Cerebellar nuclear complex (tissue), 1 donor: ENCODE results near the gene GRN.
A peak's percentile ranks its signal among the peaks of the same experiment; 100 is the strongest.
"Not testable (repeated sequence)": the region's sequence is repeated elsewhere in the genome, so short reads cannot be mapped to it uniquely, and the experiment has no call there.

Experiments
- DNase-seq, 2 experiments: peaks; one replicate each; lab custom pipeline; 2025; lab: John Stamatoyannopoulos, UW

The GRN gene

DNA sequence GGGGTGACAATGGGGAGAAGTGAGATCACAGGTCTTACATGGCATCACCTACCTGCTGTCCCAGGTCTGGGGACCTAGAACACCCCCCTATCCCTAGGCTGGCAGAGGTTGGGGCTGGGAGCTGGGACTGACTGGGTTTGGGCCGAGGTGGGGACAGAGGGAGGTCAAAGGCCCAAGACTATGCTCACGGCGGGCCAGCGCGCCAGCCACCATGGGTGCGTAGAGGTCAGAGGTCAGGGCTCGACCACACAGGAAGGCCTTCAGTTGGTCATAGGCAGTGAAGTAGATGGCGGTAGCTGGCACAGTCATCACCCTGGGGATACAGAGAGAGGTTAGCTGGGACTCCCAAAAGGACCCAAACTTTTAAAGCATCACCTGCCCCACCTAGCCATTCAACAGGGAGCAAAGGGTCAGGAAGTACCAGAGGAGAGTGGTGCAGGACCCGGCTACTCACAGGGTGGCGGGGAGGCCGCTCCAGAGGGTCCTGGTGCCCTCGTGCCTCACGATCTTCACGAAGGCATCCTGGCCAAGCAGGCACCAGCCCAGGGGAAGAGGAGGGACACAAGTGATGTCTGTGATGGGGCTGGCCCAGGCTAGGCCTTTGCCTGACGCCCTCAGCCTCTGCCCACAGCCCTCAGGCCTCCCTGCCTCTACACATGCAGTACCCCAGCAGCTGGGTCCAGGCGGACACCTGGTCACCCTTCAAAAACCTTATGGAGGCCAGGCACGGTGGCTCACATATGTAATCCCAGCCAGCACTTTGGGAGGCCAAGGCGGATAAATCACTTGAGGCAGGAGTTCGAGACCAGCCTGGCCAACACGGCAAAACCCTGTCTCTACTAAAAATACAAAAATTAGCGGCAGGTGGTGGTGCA is 23.6 kb upstream of the GRN start:
- no peak for DNase-seq

DNA sequence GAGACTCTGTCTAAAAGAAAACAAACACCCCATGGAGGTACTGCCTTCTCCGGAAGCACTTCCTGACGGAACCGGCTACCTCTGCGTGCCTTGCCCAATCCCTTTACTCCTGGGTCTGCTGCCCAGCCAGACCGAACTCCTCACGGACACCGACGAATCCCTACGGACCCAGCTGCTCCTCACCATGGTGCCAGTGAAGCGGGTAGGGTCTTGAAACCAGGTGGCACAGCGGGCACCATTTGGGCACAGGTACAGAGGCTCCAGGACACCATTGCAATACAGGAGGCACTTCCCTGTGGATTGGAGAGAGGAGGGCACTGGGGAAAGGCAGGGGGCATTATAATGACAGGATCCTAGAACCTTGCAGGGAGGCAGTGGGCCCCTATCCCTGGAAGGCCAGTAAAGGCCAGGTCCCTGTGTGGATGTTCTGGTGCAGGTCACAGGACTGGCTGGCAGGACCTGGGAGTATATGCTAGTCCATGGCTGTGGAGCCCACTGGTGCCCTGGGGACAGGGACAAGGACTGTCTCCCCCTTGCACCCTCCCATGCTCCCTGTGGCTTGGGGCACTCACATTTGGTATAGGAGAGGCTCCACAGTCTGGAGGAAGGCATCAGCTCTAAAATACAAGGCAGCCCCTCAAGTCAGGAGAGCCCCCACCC is 22.7 kb upstream of the GRN start:
- DNase-seq = no peak

DNA sequence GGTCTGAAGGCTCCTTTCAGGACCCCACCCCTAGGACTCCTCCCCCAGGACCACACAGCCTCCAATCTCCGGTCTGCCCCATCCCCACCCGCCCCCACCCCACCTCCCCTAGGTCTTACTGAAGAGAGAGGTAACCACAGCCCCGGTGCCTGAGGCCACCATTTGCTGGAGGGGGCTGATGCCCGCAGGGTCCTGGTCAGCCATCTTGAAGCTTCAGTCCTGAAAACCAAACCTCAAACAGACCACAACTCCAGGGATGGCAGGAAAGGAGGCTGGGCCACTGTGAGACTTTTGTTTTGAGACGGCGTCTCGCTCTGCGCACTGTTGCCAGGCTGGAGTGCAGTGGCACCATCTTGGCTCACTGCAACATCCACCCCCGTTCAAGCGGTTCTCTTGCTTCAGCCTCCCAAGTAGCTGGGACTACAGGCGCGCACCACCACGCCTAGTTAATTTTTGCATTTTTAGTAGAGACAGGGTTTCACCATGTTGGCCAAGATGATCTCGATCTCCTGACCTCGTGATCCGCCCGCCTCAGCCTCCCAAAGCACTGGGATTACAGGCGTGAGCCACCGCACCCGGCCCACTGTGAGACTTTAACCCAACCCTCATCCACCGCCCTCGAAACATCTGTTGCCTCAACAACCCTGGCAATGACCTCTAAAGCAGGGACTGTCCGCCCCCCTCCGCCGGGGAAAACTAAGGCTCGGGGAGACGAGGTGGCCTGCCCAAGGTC is 21.6 kb upstream of the GRN start:
- DNase-seq = no peak

GRCh38 chr17:44324092-44324570 is 21.0 kb upstream of the GRN start:
- DNase-seq = no peak

DNA sequence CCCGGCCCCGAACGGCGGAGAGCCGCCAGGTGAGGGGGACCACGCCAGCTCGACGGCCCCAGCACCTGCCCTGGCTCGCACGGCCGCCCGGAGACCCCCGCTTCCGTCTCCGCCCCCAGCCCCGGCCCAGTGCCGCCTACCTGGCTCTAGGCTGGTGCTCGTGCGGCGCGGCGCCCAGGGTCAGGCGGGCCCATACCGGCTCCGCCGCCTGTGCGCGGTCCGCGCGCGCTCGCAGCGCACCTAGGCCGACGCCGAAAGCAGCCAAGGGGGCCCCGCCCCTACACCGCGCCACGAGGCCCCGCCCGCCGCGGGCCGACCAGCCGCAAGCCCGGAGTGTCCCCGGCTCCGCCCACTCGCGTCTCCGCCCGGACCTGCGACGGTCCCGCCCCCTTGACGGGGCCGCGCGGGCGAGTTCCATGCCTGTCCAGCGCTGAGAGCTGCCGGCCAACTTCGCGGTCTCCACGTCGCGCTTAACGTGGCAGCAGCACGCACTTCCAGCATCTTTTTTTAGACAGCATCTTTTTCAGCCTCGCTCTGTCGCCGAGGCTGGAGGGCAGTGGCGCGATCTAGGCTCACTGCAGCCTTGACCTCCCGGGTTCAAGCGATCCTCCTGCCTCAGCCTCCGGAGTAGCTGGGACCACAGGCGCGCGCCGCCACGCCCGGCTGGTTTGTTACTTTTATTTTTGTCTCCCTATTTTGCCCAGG is 20.4 kb upstream of the GRN start, which contains the start of gene SLC25A39:
Gene SLC25A39, minus strand, starts transcription at position 253 of the 705 bp plus-strand sequence. CDS start 1,261 bp downstream, outside the sequence.
- peak; percentile 36 to 72 for DNase-seq

DNA sequence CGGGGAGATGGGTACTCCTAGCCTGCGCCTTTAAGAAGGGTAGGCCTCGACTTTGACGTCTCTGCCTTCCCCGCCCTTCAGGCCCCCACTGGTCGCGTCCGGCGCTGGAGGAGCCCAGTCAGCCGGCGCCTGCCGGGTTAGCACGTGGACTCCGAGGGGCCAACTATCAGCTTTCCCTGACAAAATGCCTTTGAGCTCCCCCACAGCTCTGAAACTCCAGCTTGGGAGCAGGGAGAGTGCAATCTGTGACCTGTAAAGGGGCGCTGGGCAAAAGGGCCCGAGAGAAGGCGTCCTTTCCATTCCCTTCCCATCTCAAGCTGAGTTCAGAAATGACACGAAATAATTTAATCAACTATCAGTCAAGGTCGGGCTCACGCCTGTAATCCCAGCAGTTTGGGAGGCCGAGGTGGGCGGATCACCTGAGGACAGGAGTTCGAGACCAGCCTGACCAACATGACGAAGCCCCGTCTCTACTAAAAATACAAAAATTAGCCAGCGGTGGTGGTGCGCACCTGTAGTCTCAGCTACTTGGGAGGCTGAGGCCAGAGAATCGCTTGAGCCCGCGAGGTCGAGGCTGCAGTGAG is 18.1 kb upstream of the GRN start:
- DNase-seq = peak; percentile 80 to 96

- no peak for DNase-seq
Measured at GRCh38 chr17:44327715-44328449, 17.2 kb upstream of the GRN start.

DNA sequence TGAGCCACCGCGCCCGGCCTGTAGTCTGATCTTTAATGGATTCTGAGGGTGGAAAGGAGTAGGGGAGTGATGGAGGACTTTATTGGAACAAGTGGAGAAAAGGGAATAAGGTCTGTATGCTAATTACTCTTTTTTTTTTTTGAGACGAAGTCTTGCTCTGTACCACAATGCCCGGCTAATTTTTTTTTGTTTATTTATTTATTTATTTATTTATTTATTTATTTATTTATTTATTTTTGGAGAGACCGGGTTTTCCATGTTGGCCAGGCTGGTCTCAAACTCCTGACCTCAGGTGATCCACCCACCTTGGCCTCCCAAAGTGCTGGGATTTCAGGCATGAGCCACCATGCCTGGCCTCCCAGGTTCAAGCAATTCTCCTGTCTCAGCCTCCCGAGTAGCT is 15.6 kb upstream of the GRN start:
- DNase-seq = not testable (repeated sequence)

GRCh38 chr17:44330263-44330662 is 14.8 kb upstream of the GRN start:
- not testable (repeated sequence) for DNase-seq

GRCh38 chr17:44331249-44331760 is 13.8 kb upstream of the GRN start:
- DNase-seq = peak in 1 of 2 experiments; percentile 51

DNA sequence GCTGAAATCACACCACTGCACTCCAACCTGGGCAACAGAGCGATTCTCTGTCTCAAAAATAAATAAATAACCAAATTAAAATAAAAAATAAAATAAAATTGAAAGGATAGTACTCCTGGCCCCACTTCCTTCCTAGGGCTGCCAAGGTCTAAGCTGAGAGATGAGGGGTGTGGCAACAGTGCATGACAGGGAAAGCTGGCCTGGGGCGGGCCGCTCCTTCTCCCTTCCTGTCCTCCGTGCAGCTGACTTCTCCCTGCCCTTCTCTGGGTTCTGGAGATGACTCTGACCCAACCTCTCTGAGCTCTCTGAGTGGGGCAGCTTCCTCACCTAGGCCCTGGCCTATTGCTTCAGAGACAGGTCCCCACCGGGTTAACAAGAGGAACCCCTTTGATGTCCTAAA is 11.7 kb upstream of the GRN start:
- DNase-seq = no peak

GRCh38 chr17:44334315-44334714 is 10.8 kb upstream of the GRN start:
- no peak for DNase-seq

DNA sequence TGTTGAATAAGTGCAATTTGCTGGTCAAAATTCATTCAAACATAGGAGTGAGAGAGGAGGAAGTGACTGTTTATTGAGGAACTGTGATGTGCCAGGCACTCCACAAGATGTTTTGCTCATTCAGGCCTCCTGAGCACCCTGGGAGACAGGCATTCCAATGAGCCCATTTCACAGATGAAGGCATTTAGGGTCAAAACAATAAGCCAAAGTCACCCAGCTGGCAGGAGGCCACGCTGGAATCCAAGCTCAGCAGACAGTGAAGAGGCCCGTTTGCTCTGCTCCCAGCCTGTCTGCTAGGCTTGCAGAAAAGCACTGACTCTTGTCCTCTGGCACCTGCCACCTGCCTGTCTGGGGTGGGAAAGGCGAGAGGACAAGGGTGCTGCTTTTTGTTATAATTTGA is 10.4 kb upstream of the GRN start:
- no peak for DNase-seq

GRCh38 chr17:44335564-44335963 is 9.5 kb upstream of the GRN start:
- no peak for DNase-seq

GRCh38 chr17:44335968-44336367 is 9.1 kb upstream of the GRN start:
- no peak for DNase-seq

DNA sequence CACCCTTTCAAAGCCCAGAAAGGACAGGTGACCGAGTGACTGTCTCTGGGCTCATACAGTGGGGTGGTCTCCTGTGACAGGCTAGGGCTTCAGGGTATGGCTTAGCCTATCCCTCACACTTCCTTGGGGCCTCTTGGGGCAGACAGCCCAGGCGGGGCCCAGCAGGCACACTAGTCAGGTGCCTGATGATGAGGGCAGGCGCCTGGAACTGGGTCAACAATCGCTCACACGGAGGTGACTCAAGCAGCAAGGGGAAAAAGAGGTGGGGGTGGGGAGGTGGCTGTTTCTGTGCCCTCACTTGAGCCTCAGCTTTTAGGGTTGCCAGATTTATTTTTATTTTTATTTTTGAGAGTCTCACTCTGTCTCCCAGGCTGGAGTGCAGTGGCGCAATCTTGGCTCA is 6.4 kb upstream of the GRN start:
- no peak for DNase-seq

DNA sequence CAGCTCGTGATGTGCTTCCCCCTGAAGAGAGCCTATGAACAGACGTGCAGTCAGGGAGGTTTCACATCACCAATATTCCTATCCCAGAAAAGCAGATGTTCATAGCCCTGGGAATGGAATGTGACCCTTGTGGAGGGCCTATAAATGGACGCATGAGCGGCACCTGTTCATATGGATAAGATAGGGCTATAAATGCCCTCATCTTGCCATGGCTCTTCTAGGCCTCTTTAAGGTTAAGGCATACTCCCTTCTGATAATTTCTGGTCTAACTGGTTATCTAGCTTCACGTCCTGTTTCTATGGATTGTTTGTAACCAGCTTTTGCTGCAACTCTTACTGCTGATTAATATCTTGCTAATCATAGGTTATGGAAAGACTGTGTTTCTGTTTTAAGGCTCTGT is 4.5 kb upstream of the GRN start:
- not testable (repeated sequence) for DNase-seq

DNA sequence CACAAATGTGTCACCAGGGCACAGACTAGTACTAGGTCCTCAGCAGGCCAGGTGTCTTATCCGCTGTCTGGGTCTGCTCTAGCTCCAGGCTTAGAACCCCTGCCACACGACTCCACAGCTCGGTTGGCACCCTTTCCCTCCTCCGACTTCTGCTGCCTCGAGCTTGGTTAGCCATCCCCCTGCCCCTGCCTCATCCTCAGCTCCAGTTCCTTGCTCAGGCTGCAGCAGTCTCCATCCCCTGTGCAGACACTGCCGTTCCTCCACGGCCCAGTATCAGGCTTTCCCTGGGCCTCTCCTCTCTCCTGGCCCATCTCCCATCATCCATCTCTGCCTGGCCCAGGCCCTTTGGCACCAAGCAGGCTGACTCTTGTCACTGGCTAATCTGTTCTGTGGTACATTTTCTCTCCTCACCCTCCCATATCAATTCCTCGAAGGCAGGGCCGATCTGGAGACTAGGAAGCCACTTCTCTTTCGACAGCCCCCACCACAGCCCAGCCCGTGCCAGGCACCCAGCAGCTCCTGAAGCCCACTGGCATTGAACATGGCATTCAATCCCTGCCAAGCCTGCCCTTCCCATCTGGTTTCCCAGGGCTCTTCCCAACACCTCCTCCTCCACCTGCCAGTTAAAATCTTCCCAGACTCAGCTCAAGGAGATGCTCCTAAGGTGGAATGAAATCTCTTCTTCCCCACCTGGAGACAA is 1.4 kb upstream of the GRN start:
- DNase-seq = no peak

- peak in 1 of 2 experiments; percentile 60 for DNase-seq
Measured at GRCh38 chr17:44345454-44346026, 438 bp downstream of the GRN start.
